Sigmoid colon (tissue), 4 donors: Measurements from ENCODE around the gene ABHD16A.

Experiments used
- CTCF ChIP-seq, 4 experiments: fragments of 450-650 bp in 3 of 4; fragments of 200-600 bp in 1 of 4; IDR thresholded peaks; one replicate each; pipeline ENCODE4 v1.5.1; 2016 to 2019; ENCODE audit warnings: antibody characterized with exemption in 4 of 4, mild to moderate bottlenecking in 3 of 4, moderate library complexity in 2 of 4
- EP300 ChIP-seq, 4 donors: sonication (generic); formaldehyde crosslinking; IDR thresholded peaks; one replicate each; pipeline ENCODE4 v1.6.1; 2017; ENCODE audit warnings: antibody characterized with exemption in 4 of 4
- POLR2A ChIP-seq, 2 donors: fragments of 450-650 bp; IDR thresholded peaks; one replicate each; pipeline ENCODE4 v1.6.1; 2016; ENCODE audit warnings: antibody characterized with exemption in 2 of 2, mild to moderate bottlenecking in 2 of 2, moderate library complexity in 2 of 2
- POLR2AphosphoS5 ChIP-seq, 4 donors: sonication (generic); formaldehyde crosslinking; IDR thresholded peaks; one replicate each; pipeline ENCODE4 v1.6.1; 2017; ENCODE audit warnings: antibody characterized with exemption in 4 of 4

- TF ChIP-seq POLR2AphosphoS5 (IDR thresholded peaks at IDR 0.05) (no peak), CTCF (IDR thresholded peaks at IDR 0.05) (no peak), POLR2A (IDR thresholded peaks at IDR 0.05) (no peak), EP300 (IDR thresholded peaks at IDR 0.05) (no peak)
These were observed 17.2 kb upstream of the ABHD16A start for GRCh38 chr6:31720196-31720770.
